ENCODE results near the gene UIMC1. TPM values are rescaled to one million over a fixed set of nuclear protein-coding genes. Genes with fewer than 3 reads are reported as not detected.
"Not testable (repeated sequence)": the region's sequence is repeated elsewhere in the genome, so short reads cannot be mapped to it uniquely, and the experiment has no call there.

UIMC1 gene
- total and polyA plus RNA-seq, 2 experiments from 2014 or later = 25.3 to 30.8 TPM

DNA sequence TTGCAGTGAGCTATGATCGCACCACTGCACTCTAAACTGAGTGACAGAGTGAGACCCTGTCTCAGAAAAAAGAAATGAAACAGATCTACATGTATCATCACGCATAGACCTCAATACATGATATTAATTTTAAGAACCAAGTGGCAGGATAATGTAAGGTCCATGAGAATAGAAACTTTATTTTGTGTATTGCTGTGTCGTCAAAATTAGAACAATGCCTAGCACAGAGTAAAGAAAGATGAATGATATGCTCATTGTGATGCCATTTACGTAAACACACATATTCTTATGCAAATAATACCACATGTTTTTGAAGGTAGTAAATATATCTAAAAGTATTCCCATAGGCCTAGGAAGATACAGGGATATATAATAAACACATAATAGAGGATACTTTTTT is 3.6 kb upstream of the UIMC1 start:
- no peaks in the 10 kb centered on the region for H3K9me3 ChIP-seq (ENCODE audit: low read depth)
- no peak overlapping the region for H3K4me3 ChIP-seq
- DNase-seq (ENCODE audit: low read depth in 1 of 2, low spot score in 1 of 2) = no peak
- no peaks in the 10 kb centered on the region for H3K36me3 ChIP-seq
- TF ChIP-seq, protein P1, sequence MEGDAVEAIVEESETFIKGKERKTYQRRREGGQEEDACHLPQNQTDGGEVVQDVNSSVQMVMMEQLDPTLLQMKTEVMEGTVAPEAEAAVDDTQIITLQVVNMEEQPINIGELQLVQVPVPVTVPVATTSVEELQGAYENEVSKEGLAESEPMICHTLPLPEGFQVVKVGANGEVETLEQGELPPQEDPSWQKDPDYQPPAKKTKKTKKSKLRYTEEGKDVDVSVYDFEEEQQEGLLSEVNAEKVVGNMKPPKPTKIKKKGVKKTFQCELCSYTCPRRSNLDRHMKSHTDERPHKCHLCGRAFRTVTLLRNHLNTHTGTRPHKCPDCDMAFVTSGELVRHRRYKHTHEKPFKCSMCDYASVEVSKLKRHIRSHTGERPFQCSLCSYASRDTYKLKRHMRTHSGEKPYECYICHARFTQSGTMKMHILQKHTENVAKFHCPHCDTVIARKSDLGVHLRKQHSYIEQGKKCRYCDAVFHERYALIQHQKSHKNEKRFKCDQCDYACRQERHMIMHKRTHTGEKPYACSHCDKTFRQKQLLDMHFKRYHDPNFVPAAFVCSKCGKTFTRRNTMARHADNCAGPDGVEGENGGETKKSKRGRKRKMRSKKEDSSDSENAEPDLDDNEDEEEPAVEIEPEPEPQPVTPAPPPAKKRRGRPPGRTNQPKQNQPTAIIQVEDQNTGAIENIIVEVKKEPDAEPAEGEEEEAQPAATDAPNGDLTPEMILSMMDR (IDR thresholded peaks at IDR 0.05; ENCODE audit: low read depth, low read length) = no peak
- peaks cover 5% of the 10 kb centered on the region for H3K4me1 ChIP-seq (ENCODE audit: low read depth)
- no peaks in the 10 kb centered on the region for H3K27me3 ChIP-seq
- H3K27ac ChIP-seq = no peak overlapping the region

DNA sequence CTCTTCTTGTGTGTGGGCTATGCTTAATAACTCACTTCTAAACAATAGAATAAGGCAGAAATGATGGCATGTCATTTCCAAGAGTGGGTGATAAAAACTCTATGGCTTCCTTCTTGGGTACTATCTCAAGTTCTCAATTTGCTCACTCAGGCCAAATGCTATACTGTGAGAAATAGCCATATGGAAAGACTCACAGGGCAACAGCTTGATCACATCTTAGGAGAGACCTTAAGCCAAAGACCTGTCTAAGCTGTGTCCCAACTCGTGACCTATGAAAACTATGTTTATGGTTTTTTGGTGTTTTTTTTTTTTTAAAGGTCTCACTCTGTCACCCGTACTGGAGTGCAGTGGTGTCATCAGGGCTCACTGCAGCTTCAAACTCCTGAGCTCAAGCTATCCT is 2.1 kb upstream of the UIMC1 start:
- Histone ChIP-seq H3K4me3 (no peak overlapping the region), H3K27me3 (no peaks in the 10 kb centered on the region), H3K27ac (no peak overlapping the region), H3K9me3 (ENCODE audit: low read depth) (no peaks in the 10 kb centered on the region), H3K36me3 (no peaks in the 10 kb centered on the region), H3K4me1 (ENCODE audit: low read depth) (peaks cover 7% of the 10 kb centered on the region)
- TF ChIP-seq, protein P1 (IDR thresholded peaks at IDR 0.05; ENCODE audit: low read depth, low read length) = no peak
- DNase-seq (ENCODE audit: low read depth in 1 of 2, low spot score in 1 of 2) = peak in 1 of 2 donors; percentile 56

DNA sequence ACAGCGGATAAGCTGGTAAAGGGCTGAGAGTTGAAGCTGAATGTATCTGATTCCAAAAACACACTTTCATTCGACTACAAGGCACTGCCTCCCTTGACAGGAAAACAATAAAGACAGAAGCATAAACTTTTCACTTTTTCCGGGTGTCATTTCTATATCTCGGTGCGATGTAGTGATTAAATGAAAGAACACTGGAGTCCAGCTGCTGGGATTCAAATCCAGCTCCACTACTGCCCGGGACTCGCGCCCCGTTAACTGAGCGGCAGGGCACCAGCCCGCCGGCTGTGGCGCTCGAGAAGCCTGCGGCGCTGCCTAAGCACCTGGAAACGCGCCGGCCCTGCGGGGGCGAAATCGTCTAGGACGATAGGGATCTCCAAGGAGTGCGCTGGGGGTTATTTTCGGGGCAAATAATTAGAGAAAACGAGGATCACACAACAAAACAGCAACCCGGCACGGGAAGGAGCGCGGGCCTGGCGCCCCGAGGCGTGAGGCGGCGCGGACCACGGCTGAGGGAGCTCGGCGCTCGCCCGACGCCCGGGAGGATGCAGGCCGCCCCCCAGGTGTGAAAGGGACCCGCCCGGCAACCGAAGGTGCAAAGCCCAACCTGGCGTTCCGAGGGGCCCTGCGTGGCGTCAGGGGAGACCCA is 837 bp downstream of the UIMC1 start:
- Histone ChIP-seq H3K4me3 (peak overlapping the region; percentile 76), H3K4me1 (ENCODE audit: low read depth) (peaks cover 7% of the 10 kb centered on the region), H3K27ac (peak overlapping the region; percentile 93), H3K36me3 (no peaks in the 10 kb centered on the region), H3K9me3 (ENCODE audit: low read depth) (no peaks in the 10 kb centered on the region), H3K27me3 (no peaks in the 10 kb centered on the region)
- TF ChIP-seq, protein P1 (IDR thresholded peaks at IDR 0.05; ENCODE audit: low read depth, low read length) = peak; percentile 67
- peak; percentile 72 to 83 for DNase-seq (ENCODE audit: low read depth in 1 of 2, low spot score in 1 of 2)

DNA sequence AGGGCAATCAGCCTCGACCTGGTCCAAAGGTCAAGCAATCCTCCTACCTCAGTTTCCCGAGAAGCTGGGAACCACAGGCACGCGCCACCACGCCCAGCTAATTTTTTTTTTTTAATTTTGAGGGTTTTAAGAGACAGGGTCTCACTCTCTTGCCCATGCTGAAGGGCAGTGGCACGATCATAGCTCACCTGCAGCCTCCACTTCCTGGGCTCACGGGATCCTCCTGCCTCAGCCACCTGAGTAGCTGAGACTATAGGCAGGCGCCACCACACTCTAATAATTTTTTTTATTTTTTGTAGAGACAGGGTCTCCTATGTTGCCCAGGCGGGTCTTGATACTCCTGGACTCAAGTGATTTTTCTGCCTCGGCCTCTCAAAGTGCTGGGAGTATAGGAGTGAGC is 1.6 kb downstream of the UIMC1 start:
- Histone ChIP-seq H3K4me3 (peak overlapping the region; percentile 76), H3K27me3 (no peaks in the 10 kb centered on the region), H3K4me1 (ENCODE audit: low read depth) (peaks cover 7% of the 10 kb centered on the region), H3K36me3 (no peaks in the 10 kb centered on the region), H3K9me3 (ENCODE audit: low read depth) (no peaks in the 10 kb centered on the region), H3K27ac (no peak overlapping the region)
- TF ChIP-seq, protein P1 (IDR thresholded peaks at IDR 0.05; ENCODE audit: low read depth, low read length) = no peak
- no peak for DNase-seq (ENCODE audit: low read depth in 1 of 2, low spot score in 1 of 2)

DNA sequence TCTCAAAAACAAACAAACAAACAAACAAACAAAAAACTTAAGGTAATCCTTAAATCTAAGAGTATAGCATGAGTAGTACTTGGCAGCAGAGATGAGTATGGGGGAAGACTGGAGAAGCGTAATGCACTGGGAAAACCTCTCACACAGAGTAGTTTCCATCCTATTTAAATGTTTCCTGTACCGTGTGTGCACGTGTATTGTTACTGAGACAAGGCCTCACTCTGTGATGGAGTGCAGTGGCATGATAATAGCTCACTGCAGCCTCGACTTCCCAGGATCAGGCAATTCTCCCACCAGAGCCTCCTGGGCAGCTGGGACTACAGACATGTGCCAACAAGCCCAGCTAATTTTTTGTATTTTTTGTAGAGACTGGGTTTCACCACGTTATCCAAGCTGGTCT is 2.9 kb downstream of the UIMC1 start:
- H3K27me3 ChIP-seq = no peaks in the 10 kb centered on the region
- peaks cover 7% of the 10 kb centered on the region for H3K4me1 ChIP-seq (ENCODE audit: low read depth)
- H3K9me3 ChIP-seq (ENCODE audit: low read depth) = no peaks in the 10 kb centered on the region
- H3K4me3 ChIP-seq = no peak overlapping the region
- no peak overlapping the region for H3K27ac ChIP-seq
- TF ChIP-seq, protein P1 (IDR thresholded peaks at IDR 0.05; ENCODE audit: low read depth, low read length) = no peak
- DNase-seq (ENCODE audit: low read depth in 1 of 2, low spot score in 1 of 2) = no peak
- H3K36me3 ChIP-seq = no peaks in the 10 kb centered on the region

DNA sequence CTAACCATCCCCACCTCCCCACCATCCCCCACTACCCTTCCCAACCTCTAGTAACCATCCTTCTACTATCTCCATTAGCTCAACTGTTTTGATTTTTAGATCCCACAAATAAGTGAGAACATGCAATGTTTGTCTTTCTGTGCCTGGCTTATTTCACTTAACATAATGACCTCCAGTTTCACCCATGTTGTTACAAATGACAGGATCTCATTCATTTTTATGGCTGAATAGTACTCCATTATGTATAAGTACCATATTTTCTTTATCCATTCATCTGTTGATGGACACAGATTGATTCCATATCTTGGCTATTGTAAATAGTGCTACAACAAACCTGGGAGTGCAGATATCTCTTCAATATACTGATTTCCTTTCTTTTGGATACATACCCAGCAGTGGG is 7.1 kb downstream of the UIMC1 start:
- not testable (repeated sequence) for H3K4me3 ChIP-seq; DNase-seq (ENCODE audit: low read depth in 1 of 2, low spot score in 1 of 2); H3K27ac ChIP-seq

More for the DNA sequence above, 7.1 kb downstream of the UIMC1 start:
- H3K27me3 ChIP-seq; H3K36me3 ChIP-seq; H3K4me1 ChIP-seq (ENCODE audit: low read depth); H3K9me3 ChIP-seq (ENCODE audit: low read depth): not testable (repeated sequence)

Data from cardiac muscle cell (in vitro differentiated cells and primary cell).